ENCODE data around the gene POLR1A.

DNA sequence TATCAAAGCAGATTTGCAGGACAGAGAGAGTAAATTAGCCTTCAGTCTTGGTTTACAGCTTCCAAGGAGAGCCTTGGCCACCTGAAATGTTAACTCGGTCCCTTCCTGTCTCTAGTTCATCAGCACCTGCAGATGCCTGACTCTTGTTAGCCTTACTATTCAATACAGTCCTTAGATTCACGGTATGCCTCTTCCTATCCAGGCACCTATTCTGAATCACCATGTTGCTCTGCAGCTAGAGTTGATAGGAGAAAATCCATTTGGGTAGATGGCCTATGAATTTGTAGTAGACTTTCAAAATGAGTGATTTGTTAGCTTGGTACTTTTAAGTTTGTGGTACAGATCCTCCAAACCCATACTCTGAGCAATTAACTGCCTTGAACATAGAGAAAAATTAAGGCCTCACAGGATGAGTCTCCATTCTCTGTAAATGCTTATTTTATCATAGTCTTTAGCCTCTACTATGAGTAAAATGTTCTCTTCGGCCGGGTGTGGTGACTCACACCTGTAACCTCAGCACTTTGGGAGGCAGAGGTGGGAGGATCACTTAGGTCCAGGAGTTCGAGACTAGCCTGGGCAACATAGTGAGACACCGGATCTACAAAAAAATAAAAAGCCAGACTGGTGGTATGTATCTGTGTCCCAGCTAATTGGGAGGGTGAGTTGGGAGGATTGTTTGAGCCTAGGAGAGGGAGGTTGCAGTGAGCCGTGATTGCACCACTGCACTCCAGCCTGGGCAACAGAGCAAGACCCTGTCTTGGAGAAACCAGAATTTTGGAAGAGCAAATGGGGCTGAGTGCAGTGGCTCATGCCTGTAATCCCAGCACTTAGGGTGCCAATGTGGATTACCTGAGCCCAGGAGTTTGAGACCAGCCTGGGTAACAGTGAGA lies 33.3 kb upstream of the POLR1A start:
- TF ChIP-seq POLR2AphosphoS5 (IDR thresholded peaks at IDR 0.05; ENCODE audit: low read depth, low read length) (0 out of 2 replicates have a peak, but pooled peaks have one; percentile 50), TAF1 (IDR thresholded peaks at IDR 0.05; ENCODE audit: low read depth, low read length) (no peak), EP300 (IDR thresholded peaks at IDR 0.05; ENCODE audit: borderline replicate concordance in 1 of 2, low read depth in 2 of 2, low read length in 2 of 2) (no peak), HDAC6 (IDR thresholded peaks at IDR 0.05; ENCODE audit: low read depth, low read length) (no peak)
- TF ChIP-seq, protein P1, sequence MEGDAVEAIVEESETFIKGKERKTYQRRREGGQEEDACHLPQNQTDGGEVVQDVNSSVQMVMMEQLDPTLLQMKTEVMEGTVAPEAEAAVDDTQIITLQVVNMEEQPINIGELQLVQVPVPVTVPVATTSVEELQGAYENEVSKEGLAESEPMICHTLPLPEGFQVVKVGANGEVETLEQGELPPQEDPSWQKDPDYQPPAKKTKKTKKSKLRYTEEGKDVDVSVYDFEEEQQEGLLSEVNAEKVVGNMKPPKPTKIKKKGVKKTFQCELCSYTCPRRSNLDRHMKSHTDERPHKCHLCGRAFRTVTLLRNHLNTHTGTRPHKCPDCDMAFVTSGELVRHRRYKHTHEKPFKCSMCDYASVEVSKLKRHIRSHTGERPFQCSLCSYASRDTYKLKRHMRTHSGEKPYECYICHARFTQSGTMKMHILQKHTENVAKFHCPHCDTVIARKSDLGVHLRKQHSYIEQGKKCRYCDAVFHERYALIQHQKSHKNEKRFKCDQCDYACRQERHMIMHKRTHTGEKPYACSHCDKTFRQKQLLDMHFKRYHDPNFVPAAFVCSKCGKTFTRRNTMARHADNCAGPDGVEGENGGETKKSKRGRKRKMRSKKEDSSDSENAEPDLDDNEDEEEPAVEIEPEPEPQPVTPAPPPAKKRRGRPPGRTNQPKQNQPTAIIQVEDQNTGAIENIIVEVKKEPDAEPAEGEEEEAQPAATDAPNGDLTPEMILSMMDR (IDR thresholded peaks at IDR 0.05; ENCODE audit: control extremely low read depth in 1 of 3, insufficient read depth in 1 of 3, low read depth in 1 of 3, low read length in 3 of 3) = no peak

All from H1 (cell line).